Fibroblast of mammary gland (primary cell): Measurements from ENCODE around the gene CHRNA3.
"Not testable (repeated sequence)": the region's sequence is repeated elsewhere in the genome, so short reads cannot be mapped to it uniquely, and the experiment has no call there.

Experiments used
- DNase-seq: peaks from one replicate; pipeline ENCODE4 v3.0.0-alpha.2; 2010; ENCODE audit warnings: low read depth
- H3K4me3 ChIP-seq: 2 replicates; pipeline ENCODE4 v1.5.1; 2011; ENCODE audit warnings: low read depth, mild to moderate bottlenecking, low read length, moderate library complexity; ENCODE audit not compliant: control insufficient read depth
- CTCF ChIP-seq: conservative IDR thresholded peaks from 2 replicates; pipeline ENCODE4 v1.5.1; 2011; ENCODE audit warnings: low read depth, low read length, inconsistent platforms; ENCODE audit not compliant: control insufficient read depth, insufficient read depth

The CHRNA3 gene

GRCh38 chr15:78565951-78566774 is 54.6 kb downstream of the CHRNA3 start:
- DNase-seq: peak; percentile 7
- TF ChIP-seq CTCF: no peak
- peak overlapping the region; percentile 53 for H3K4me3 ChIP-seq

DNA sequence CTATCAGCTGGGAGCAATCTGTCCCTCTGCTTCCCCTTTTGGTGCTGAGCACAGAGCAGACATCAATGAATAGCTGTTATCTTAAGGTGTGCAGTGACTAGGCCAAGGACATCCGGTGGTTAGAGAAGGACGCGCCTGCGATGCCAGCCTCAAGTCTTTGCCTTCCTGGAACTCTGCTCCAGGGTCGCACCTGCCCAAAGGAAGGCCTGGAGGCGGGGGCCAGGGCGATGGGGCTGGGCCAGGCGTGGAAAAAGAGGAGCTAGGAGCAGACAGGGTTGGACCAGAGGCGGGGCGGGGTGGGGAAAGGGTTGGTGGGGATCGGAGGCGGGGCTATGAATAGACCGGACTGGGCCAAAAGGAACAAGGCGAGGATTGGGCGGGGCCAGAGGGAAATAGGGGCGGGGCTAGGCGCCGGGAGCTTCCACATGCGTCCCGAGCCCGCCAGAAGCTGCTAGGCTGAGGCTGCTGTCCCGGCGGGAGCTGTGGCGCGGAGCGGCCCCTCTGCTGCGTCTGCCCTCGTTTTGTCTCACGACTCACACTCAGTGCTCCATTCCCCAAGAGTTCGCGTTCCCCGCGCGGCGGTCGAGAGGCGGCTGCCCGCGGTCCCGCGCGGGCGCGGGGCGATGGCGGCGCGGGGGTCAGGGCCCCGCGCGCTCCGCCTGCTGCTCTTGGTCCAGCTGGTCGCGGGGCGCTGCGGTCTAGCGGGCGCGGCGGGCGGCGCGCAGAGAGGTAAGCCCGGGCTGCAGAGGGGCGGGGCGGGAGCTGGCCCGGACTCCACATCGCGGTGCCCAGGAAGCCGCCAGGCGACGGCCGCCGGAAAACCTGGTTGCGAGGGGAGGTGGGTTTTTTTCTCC is 55.5 kb downstream of the CHRNA3 start, which contains the start of gene CHRNA5:
TSS of gene CHRNA5 (plus strand) at position 424 of the 854 bp plus-strand sequence. CDS start at position 624, 200 bp downstream.
- peak within 1 kb of the TSS; percentile 53 for H3K4me3 ChIP-seq
- no peak for TF ChIP-seq CTCF
- peak; percentile 72 for DNase-seq

- no peak overlapping the region for H3K4me3 ChIP-seq
- no peak for DNase-seq
- TF ChIP-seq CTCF: no peak
These were observed 56.1 kb downstream of the CHRNA3 start for GRCh38 chr15:78564743-78565096.

- TF ChIP-seq CTCF: no peak
- no peak overlapping the region for H3K4me3 ChIP-seq
- DNase-seq: no peak
These were observed 57.7 kb downstream of the CHRNA3 start for GRCh38 chr15:78563092-78563491.

- no peak overlapping the region for H3K4me3 ChIP-seq
- no peak for DNase-seq
- no peak for TF ChIP-seq CTCF
These were observed 59.3 kb downstream of the CHRNA3 start for GRCh38 chr15:78561490-78561889.

DNA sequence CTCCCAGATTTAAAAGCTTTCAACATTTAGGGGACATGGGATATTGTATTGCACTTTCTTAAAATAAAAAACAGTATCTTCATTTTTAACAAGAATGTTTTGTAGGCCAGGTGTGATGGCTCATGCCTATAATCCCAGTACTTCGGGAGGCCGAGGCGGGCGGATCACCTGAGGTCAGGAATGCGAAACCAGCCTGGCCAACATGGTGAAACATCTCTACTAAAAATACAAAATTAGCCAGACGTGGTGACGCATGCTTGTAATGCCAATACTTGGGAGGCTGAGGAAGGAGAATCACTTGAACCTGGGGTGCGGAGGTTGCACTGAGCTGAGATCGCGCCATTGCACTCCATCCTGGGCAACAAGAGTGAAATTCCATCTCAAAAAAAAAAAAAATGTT is 60.6 kb downstream of the CHRNA3 start:
- H3K4me3 ChIP-seq, DNase-seq: not testable (repeated sequence)

GRCh38 chr15:78552597-78552996 is 68.2 kb downstream of the CHRNA3 start:
- TF ChIP-seq CTCF: no peak
- no peak overlapping the region for H3K4me3 ChIP-seq
- no peak for DNase-seq
